ACHN (cell line): ENCODE results near the gene HPSE2.

Experiments
- DNase-seq: peaks from one replicate; pipeline ENCODE4 v3.0.0-alpha.2; 2015
- in situ Hi-C: cut with HindIII; loops from 2 replicates; pipeline ENCODE4 v1.10.0; 2017; ENCODE audit warnings: low sequenced_read_pairs, low pct_ligation_motif_present, low pct_unique_long_range_greater_than_20kb

The HPSE2 gene

GRCh38 chr10:98446661-98447221 lies 788.9 kb downstream of the HPSE2 start, which contains the start of gene HPS1:
Gene HPS1, minus strand, starts transcription at chr10:98446935. Its CDS starts 3,695 bp downstream, at chr10:98443240.
- DNase-seq, result peak; percentile 79
- in situ Hi-C loops, result no loop called here

- DNase-seq, result no peak
- in situ Hi-C loops, result no loop called here
These were observed 789.4 kb downstream of the HPSE2 start for GRCh38 chr10:98446151-98446660.

- DNase-seq, result no peak
- in situ Hi-C loops, result no loop called here
These were observed 790.3 kb downstream of the HPSE2 start for GRCh38 chr10:98445200-98445812.

GRCh38 chr10:98444314-98445006 lies 791.2 kb downstream of the HPSE2 start:
- in situ Hi-C loops, result no loop called here
- DNase-seq, result peak; percentile 81

GRCh38 chr10:98438715-98439114 lies 796.9 kb downstream of the HPSE2 start:
- in situ Hi-C loops, result no loop called here
- no peak for DNase-seq

GRCh38 chr10:98436704-98437103 lies 798.9 kb downstream of the HPSE2 start:
- in situ Hi-C loops, result no loop called here
- no peak for DNase-seq

GRCh38 chr10:98435178-98435577 lies 800.5 kb downstream of the HPSE2 start:
- no peak for DNase-seq
- in situ Hi-C loops, result no loop called here

GRCh38 chr10:98433881-98434732 lies 801.5 kb downstream of the HPSE2 start:
- in situ Hi-C loops, result no loop called here
- peak; percentile 94 for DNase-seq

- DNase-seq, result no peak
- in situ Hi-C loops, result no loop called here
These were observed 802.3 kb downstream of the HPSE2 start for GRCh38 chr10:98433371-98433770.

- in situ Hi-C loops, result no loop called here
- DNase-seq, result no peak
These were observed 803.3 kb downstream of the HPSE2 start for GRCh38 chr10:98432330-98432729.

- peak; percentile 71 for DNase-seq
- in situ Hi-C loops, result no loop called here
These were observed 804.6 kb downstream of the HPSE2 start for GRCh38 chr10:98431016-98431415.

- in situ Hi-C loops, result no loop called here
- no peak for DNase-seq
These were observed 805.2 kb downstream of the HPSE2 start for GRCh38 chr10:98430427-98430826.

GRCh38 chr10:98429320-98430072 lies 806.2 kb downstream of the HPSE2 start:
- in situ Hi-C loops, result no loop called here

GRCh38 chr10:98427011-98427515 lies 808.6 kb downstream of the HPSE2 start:
- in situ Hi-C loops, result no loop called here
- no peak for DNase-seq

More at GRCh38 chr10:98429320-98430072, 806.2 kb downstream of the HPSE2 start:
- DNase-seq, result no peak

- DNase-seq, result peak; percentile 74
- in situ Hi-C loops, result no loop called here
These were observed 809.9 kb downstream of the HPSE2 start for GRCh38 chr10:98425511-98426352.

GRCh38 chr10:98424295-98425254 lies 811.1 kb downstream of the HPSE2 start:
- DNase-seq, result no peak
- in situ Hi-C loops, result no loop called here
